WTC11 (cell line): Measurements from ENCODE around the gene MSI2. TPM values are rescaled to one million over a fixed set of nuclear protein-coding genes. Genes with fewer than 3 reads are reported as not detected.

Experiments used
- ATAC-seq: fragments of 200-7000 bp; cut with Tn5 transposase; 2 replicates; pipeline ENCODE4 v1.10.0; 2021; ENCODE audit warnings: mild to moderate bottlenecking, moderate library complexity
- CTCF ChIA-PET: fragments of 300-600 bp; sonication (Branson Sonifier 250); formaldehyde crosslinking; loops from one replicate; lab custom pipeline; 2021; ENCODE audit warnings: antibody characterized with exemption; lab: Charles Lee
- POLR2A ChIA-PET: fragments of 350-600 bp; sonication (Branson Sonifier 250); formaldehyde crosslinking; loops from one replicate; lab custom pipeline; 2021; ENCODE audit warnings: antibody characterized with exemption; lab: Charles Lee
- DNase-seq: peaks from one replicate; pipeline ENCODE4 v3.0.0; 2021; ENCODE audit warnings: low spot score
- H3K27ac Mint-ChIP-seq: 2 replicates; pipeline ENCODE4 v1.8.0; 2021; ENCODE audit warnings: mixed read lengths
- H3K27me3 Mint-ChIP-seq: 2 replicates; pipeline ENCODE4 v1.8.0; 2021; ENCODE audit warnings: low read depth, mild to moderate bottlenecking, moderate library complexity, mixed read lengths
- H3K36me3 Mint-ChIP-seq: 2 replicates; pipeline ENCODE4 v1.8.0; 2021; ENCODE audit warnings: mixed read lengths
- H3K4me1 Mint-ChIP-seq: 2 replicates; pipeline ENCODE4 v1.8.0; 2022; ENCODE audit warnings: mixed read lengths
- H3K4me3 Mint-ChIP-seq: 2 replicates; pipeline ENCODE4 v1.8.0; 2021; ENCODE audit warnings: mild to moderate bottlenecking, moderate library complexity, mixed read lengths
- H3K9me3 Mint-ChIP-seq: 2 replicates; pipeline ENCODE4 v1.8.0; 2021; ENCODE audit warnings: mixed read lengths
- AFF4 ChIP-seq: sonication (generic); formaldehyde crosslinking; IDR thresholded peaks from 2 replicates; pipeline ENCODE4 v1.8.1; 2023; ENCODE audit warnings: mild to moderate bottlenecking, missing genetic modification reagents, borderline replicate concordance
- CBFB ChIP-seq: sonication (generic); formaldehyde crosslinking; IDR thresholded peaks from 2 replicates; pipeline ENCODE4 v1.8.1; 2022; ENCODE audit warnings: mild to moderate bottlenecking, low read depth, missing genetic modification reagents
- GABPB1 ChIP-seq: sonication (generic); formaldehyde crosslinking; IDR thresholded peaks from 2 replicates; pipeline ENCODE4 v1.8.1; 2023; ENCODE audit warnings: mild to moderate bottlenecking, missing genetic modification reagents
- GRHL2 ChIP-seq: fragments of 250-450 bp; sonication (Bioruptor Pico); IDR thresholded peaks from 2 replicates; pipeline ENCODE4 v1.8.0; 2022; ENCODE audit warnings: mild to moderate bottlenecking, moderate library complexity; ENCODE audit not compliant: insufficient replicate concordance, severe bottlenecking
- IRF1 ChIP-seq: sonication (generic); formaldehyde crosslinking; IDR thresholded peaks from 2 replicates; pipeline ENCODE4 v1.8.0; 2023; ENCODE audit warnings: missing genetic modification reagents
- MYBL2 ChIP-seq: sonication (generic); formaldehyde crosslinking; IDR thresholded peaks from 2 replicates; pipeline ENCODE4 v1.8.1; 2023; ENCODE audit warnings: mild to moderate bottlenecking, moderate library complexity, missing genetic modification reagents
- NFATC4 ChIP-seq: fragments of 250-450 bp; sonication (Bioruptor Pico); IDR thresholded peaks from 2 replicates; pipeline ENCODE4 v1.9.0; 2021; ENCODE audit warnings: mild to moderate bottlenecking
- NFYB ChIP-seq: sonication (generic); formaldehyde crosslinking; conservative IDR thresholded peaks from 2 replicates; pipeline ENCODE4 v1.8.0; 2022; ENCODE audit warnings: low read depth, missing genetic modification reagents
- NR2C2 ChIP-seq: sonication (generic); formaldehyde crosslinking; IDR thresholded peaks from 2 replicates; pipeline ENCODE4 v1.8.0; 2022; ENCODE audit warnings: mild to moderate bottlenecking, missing genetic modification reagents
- PRRX2 ChIP-seq: fragments of 250-450 bp; sonication (Bioruptor Pico); IDR thresholded peaks from 2 replicates; pipeline ENCODE4 v1.8.0; 2021; ENCODE audit warnings: mild to moderate bottlenecking
- SP1 ChIP-seq: sonication (generic); formaldehyde crosslinking; conservative IDR thresholded peaks from 2 replicates; pipeline ENCODE4 v1.8.1; 2022; ENCODE audit warnings: missing genetic modification reagents
- USF1 ChIP-seq: sonication (generic); formaldehyde crosslinking; IDR thresholded peaks from 2 replicates; pipeline ENCODE4 v1.8.0; 2022; ENCODE audit warnings: mild to moderate bottlenecking, missing genetic modification reagents
- ZNF138 ChIP-seq: sonication (generic); formaldehyde crosslinking; conservative IDR thresholded peaks from 2 replicates; pipeline ENCODE4 v1.8.1; 2022; ENCODE audit warnings: mild to moderate bottlenecking, moderate library complexity, missing genetic modification reagents
- ZNF219 ChIP-seq: sonication (generic); formaldehyde crosslinking; IDR thresholded peaks from 2 replicates; pipeline ENCODE4 v1.8.0; 2023; ENCODE audit warnings: missing genetic modification reagents, mild to moderate bottlenecking, borderline replicate concordance
- ZNF416 ChIP-seq: fragments of 250-450 bp; sonication (Bioruptor Pico); IDR thresholded peaks from 2 replicates; pipeline ENCODE4 v1.9.0; 2021; ENCODE audit warnings: mild to moderate bottlenecking, inconsistent platforms
- ZNF423 ChIP-seq: fragments of 250-450 bp; sonication (Bioruptor Pico); IDR thresholded peaks from 2 replicates; pipeline ENCODE4 v2.1.2; 2022; ENCODE audit warnings: mild to moderate bottlenecking, moderate library complexity
- total RNA-seq: library from RNA; stranded (reverse); gene quantifications from 3 replicates; pipeline ENCODE4 v1.2.3, GENCODE V29; 2021
- TF ChIP-seq, protein P1 (sequence below): sonication (generic); formaldehyde crosslinking; IDR thresholded peaks from 2 replicates; pipeline ENCODE4 v1.8.0; 2023; ENCODE audit warnings: mild to moderate bottlenecking, missing genetic modification reagents
- TF ChIP-seq, protein P2 (sequence below): sonication (generic); formaldehyde crosslinking; IDR thresholded peaks from 2 replicates; pipeline ENCODE4 v1.8.1; 2023; ENCODE audit warnings: mild to moderate bottlenecking, missing genetic modification reagents, moderate library complexity
- TF ChIP-seq, protein P3 (sequence below): sonication (generic); formaldehyde crosslinking; conservative IDR thresholded peaks from 2 replicates; pipeline ENCODE4 v1.8.1; 2023; ENCODE audit warnings: mild to moderate bottlenecking, low read depth, missing genetic modification reagents, moderate library complexity

The MSI2 gene
- total RNA-seq, 1 experiment from 2014 or later = 82.1 TPM

DNA sequence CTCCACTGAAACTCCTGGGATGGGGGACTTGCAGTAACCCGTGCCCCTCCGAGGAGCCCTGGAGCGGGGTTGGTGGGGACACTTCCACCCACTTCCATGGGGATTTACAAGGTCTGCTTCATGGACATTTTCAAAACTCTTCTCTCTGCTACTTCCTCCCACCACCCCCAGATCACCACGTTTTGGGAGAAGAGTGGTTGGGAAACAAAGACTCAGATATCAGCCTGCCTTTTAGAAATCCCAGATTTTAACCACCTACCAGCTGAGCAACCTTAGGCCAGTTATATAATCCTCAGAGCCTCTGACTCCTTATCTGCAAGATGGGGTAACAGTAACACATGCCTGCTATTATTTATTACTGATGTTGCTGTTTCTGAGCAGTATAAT, 304.0 kb downstream of the MSI2 start:
- DNase-seq (no peak), ATAC-seq (no peak)
- no peaks in the 10 kb centered on the region for H3K9me3 Mint-ChIP-seq
- no peak overlapping the region for H3K27ac Mint-ChIP-seq
- H3K4me1 Mint-ChIP-seq = peaks cover 27% of the 10 kb centered on the region
- H3K27me3 Mint-ChIP-seq = no peaks in the 10 kb centered on the region
- ChIA-PET CTCF (interaction anchor here (0.9 kb wide), 1 partner anchor 38 kb away, joined by 3 read pairs; no protein-coding TSS in a partner anchor), POLR2A (no interaction called here)
- TF ChIP-seq GRHL2 (no peak), ZNF138 (CRISPR knock-in tag) (no peak), SP1 (CRISPR knock-in tag) (no peak), NR2C2 (CRISPR knock-in tag) (no peak), ZNF423 (CRISPR knock-in tag) (no peak), NFYB (CRISPR knock-in tag) (no peak)
- TF ChIP-seq, protein P1, sequence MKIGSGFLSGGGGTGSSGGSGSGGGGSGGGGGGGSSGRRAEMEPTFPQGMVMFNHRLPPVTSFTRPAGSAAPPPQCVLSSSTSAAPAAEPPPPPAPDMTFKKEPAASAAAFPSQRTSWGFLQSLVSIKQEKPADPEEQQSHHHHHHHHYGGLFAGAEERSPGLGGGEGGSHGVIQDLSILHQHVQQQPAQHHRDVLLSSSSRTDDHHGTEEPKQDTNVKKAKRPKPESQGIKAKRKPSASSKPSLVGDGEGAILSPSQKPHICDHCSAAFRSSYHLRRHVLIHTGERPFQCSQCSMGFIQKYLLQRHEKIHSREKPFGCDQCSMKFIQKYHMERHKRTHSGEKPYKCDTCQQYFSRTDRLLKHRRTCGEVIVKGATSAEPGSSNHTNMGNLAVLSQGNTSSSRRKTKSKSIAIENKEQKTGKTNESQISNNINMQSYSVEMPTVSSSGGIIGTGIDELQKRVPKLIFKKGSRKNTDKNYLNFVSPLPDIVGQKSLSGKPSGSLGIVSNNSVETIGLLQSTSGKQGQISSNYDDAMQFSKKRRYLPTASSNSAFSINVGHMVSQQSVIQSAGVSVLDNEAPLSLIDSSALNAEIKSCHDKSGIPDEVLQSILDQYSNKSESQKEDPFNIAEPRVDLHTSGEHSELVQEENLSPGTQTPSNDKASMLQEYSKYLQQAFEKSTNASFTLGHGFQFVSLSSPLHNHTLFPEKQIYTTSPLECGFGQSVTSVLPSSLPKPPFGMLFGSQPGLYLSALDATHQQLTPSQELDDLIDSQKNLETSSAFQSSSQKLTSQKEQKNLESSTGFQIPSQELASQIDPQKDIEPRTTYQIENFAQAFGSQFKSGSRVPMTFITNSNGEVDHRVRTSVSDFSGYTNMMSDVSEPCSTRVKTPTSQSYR (CRISPR knock-in tag) = no peak
- no peaks in the 10 kb centered on the region for H3K36me3 Mint-ChIP-seq
- no peak overlapping the region for H3K4me3 Mint-ChIP-seq

- H3K4me3 Mint-ChIP-seq = no peak overlapping the region
- H3K36me3 Mint-ChIP-seq = no peaks in the 10 kb centered on the region
- DNase-seq = no peak
- H3K4me1 Mint-ChIP-seq = peaks cover 23% of the 10 kb centered on the region
- H3K27me3 Mint-ChIP-seq = no peaks in the 10 kb centered on the region
- ChIA-PET CTCF (interaction anchor here (0.9 to 1.8 kb wide), 4 partner anchors 8 to 110 kb away, joined by 3 to 5 read pairs (median 4); no protein-coding TSS in a partner anchor), POLR2A (no interaction called here)
- peak; percentile 95 for TF ChIP-seq GABPB1 (CRISPR knock-in tag)
- no peak for TF ChIP-seq CBFB (CRISPR knock-in tag)
- no peaks in the 10 kb centered on the region for H3K9me3 Mint-ChIP-seq
- no peak for ATAC-seq
- H3K27ac Mint-ChIP-seq = peak overlapping the region; percentile 77; the same call in 1 of the 2 replicates
These were observed 304.9 kb downstream of the MSI2 start for GRCh38 chr17:57561072-57561861.

- Mint-ChIP-seq H3K9me3 (no peaks in the 10 kb centered on the region), H3K4me3 (no peak overlapping the region), H3K27ac (peak overlapping the region; percentile 7; the same call in 1 of the 2 replicates), H3K36me3 (no peaks in the 10 kb centered on the region), H3K27me3 (no peaks in the 10 kb centered on the region), H3K4me1 (peaks cover 19% of the 10 kb centered on the region)
- CTCF ChIA-PET = interaction anchor here (0.7 to 1.8 kb wide), 4 partner anchors 9 to 478 kb away, joined by 3 to 5 read pairs (median 4); no protein-coding TSS in a partner anchor
- ATAC-seq (no peak), DNase-seq (no peak)
- POLR2A ChIA-PET = no interaction called here
- TF ChIP-seq ZNF416 (CRISPR knock-in tag) (no peak), PRRX2 (CRISPR knock-in tag) (no peak), MYBL2 (CRISPR knock-in tag) (no peak), ZNF138 (CRISPR knock-in tag) (no peak), NFATC4 (CRISPR knock-in tag) (no peak), USF1 (CRISPR knock-in tag) (no peak), IRF1 (CRISPR knock-in tag) (no peak), ZNF423 (CRISPR knock-in tag) (no peak), ZNF219 (CRISPR knock-in tag) (no peak), AFF4 (CRISPR knock-in tag) (no peak)
- TF ChIP-seq, protein P2, sequence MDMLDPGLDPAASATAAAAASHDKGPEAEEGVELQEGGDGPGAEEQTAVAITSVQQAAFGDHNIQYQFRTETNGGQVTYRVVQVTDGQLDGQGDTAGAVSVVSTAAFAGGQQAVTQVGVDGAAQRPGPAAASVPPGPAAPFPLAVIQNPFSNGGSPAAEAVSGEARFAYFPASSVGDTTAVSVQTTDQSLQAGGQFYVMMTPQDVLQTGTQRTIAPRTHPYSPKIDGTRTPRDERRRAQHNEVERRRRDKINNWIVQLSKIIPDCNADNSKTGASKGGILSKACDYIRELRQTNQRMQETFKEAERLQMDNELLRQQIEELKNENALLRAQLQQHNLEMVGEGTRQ (CRISPR knock-in tag) = no peak
- TF ChIP-seq, protein P3, sequence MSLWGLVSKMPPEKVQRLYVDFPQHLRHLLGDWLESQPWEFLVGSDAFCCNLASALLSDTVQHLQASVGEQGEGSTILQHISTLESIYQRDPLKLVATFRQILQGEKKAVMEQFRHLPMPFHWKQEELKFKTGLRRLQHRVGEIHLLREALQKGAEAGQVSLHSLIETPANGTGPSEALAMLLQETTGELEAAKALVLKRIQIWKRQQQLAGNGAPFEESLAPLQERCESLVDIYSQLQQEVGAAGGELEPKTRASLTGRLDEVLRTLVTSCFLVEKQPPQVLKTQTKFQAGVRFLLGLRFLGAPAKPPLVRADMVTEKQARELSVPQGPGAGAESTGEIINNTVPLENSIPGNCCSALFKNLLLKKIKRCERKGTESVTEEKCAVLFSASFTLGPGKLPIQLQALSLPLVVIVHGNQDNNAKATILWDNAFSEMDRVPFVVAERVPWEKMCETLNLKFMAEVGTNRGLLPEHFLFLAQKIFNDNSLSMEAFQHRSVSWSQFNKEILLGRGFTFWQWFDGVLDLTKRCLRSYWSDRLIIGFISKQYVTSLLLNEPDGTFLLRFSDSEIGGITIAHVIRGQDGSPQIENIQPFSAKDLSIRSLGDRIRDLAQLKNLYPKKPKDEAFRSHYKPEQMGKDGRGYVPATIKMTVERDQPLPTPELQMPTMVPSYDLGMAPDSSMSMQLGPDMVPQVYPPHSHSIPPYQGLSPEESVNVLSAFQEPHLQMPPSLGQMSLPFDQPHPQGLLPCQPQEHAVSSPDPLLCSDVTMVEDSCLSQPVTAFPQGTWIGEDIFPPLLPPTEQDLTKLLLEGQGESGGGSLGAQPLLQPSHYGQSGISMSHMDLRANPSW (CRISPR knock-in tag) = no peak
These were observed 305.9 kb downstream of the MSI2 start for GRCh38 chr17:57562184-57562698.
